Endothelial cell of umbilical vein (primary cell): ENCODE results near the gene MYBBP1A. TPM values are rescaled to one million over a fixed set of nuclear protein-coding genes. Genes with fewer than 3 reads are reported as not detected.
A peak's percentile ranks its signal among the peaks of the same experiment; 100 is the strongest.

Experiments used
- BruUV-seq: library from RNA; stranded (reverse); fragments of 400-500 nt; replicated peaks from 2 replicates; lab custom pipeline; 2021; lab: Mats Ljungman, UMichigan
- CTCF ChIA-PET: fragments of 300-600, 350-600 bp; sonication (Branson Sonifier 250); formaldehyde crosslinking; loops from one replicate; lab custom pipeline; 2021; ENCODE audit warnings: antibody characterized with exemption, inconsistent platforms; lab: Charles Lee
- POLR2A ChIA-PET: fragments of 300-600, 350-600 bp; sonication (Branson Sonifier 250); formaldehyde crosslinking; loops from one replicate; lab custom pipeline; 2021; ENCODE audit warnings: antibody characterized with exemption, inconsistent platforms; lab: Charles Lee
- DNase-seq: peaks from one replicate; pipeline ENCODE4 v3.0.0-alpha.2; 2011; ENCODE audit warnings: low read depth, low spot score
- FAIRE-seq: peaks from 2 replicates; lab custom pipeline; 2011; peaks lifted over from hg19 to GRCh38; lab: Jason Lieb, UNC
- H2AFZ ChIP-seq: 2 replicates; pipeline ENCODE4 v1.6.0; 2012; ENCODE audit warnings: low read depth, low read length, control low read depth, inconsistent platforms
- H3K27ac ChIP-seq: 2 replicates; pipeline ENCODE4 v1.5.1; 2011; ENCODE audit warnings: low read depth, mild to moderate bottlenecking, control low read depth, low read length, moderate library complexity; ENCODE audit not compliant: insufficient read depth
- H3K27me3 ChIP-seq, 2 experiments: 2 replicates each; pipeline versions ENCODE4 v1.6.0 to v1.6.1; 2011; ENCODE audit warnings: low read length in 2 of 2, mixed read lengths in 1 of 2; ENCODE audit not compliant: control insufficient read depth in 2 of 2, insufficient read depth in 2 of 2
- H3K36me3 ChIP-seq, 2 experiments: 2 replicates in 1 of 2; 3 replicates in 1 of 2; pipeline ENCODE4 v1.5.1; 2011; ENCODE audit warnings: low read length in 2 of 2, mild to moderate bottlenecking in 1 of 2, moderate library complexity in 1 of 2; ENCODE audit not compliant: control insufficient read depth in 2 of 2, insufficient read depth in 2 of 2; ENCODE audit errors: extremely low read depth in 1 of 2
- H3K4me1 ChIP-seq: 3 replicates; pipeline ENCODE4 v1.5.1; 2011; ENCODE audit warnings: mild to moderate bottlenecking, low read length; ENCODE audit not compliant: control insufficient read depth, insufficient read depth; ENCODE audit errors: extremely low read depth
- H3K4me2 ChIP-seq: 2 replicates; pipeline ENCODE4 v1.6.1; 2011; ENCODE audit warnings: low read length, control low read depth, mixed read lengths; ENCODE audit not compliant: insufficient read depth
- H3K4me3 ChIP-seq, 3 experiments: fragments of 200-600 bp in 1 of 3; sonication (generic), shearing (Covaris generic) in 1 of 3; replicated peaks in 1 of 3; 2 replicates each; pipeline ENCODE4 v1.5.1; 2011 to 2016; ENCODE audit warnings: control low read depth in 3 of 3, low read length in 3 of 3, mild to moderate bottlenecking in 2 of 3, inconsistent platforms in 1 of 3, low read depth in 1 of 3, moderate library complexity in 1 of 3; ENCODE audit not compliant: insufficient read depth in 1 of 3
- H3K79me2 ChIP-seq: 2 replicates; pipeline ENCODE4 v1.6.0; 2012; ENCODE audit warnings: low read length, inconsistent platforms; ENCODE audit not compliant: control insufficient read depth, insufficient read depth
- H3K9ac ChIP-seq: replicated peaks from 2 replicates; pipeline ENCODE3; 2011; ENCODE audit warnings: low read length, control low read depth; ENCODE audit not compliant: insufficient read depth; ENCODE audit errors: extremely low read depth
- H3K9me1 ChIP-seq: replicated peaks from 3 replicates; pipeline ENCODE4 v1.6.0; 2011; ENCODE audit warnings: mild to moderate bottlenecking, low read length; ENCODE audit not compliant: control insufficient read depth, insufficient read depth; ENCODE audit errors: extremely low read depth
- H3K9me3 ChIP-seq: replicated peaks from 2 replicates; pipeline ENCODE4 v1.5.1; 2012; ENCODE audit warnings: low read length, inconsistent platforms; ENCODE audit not compliant: control insufficient read depth, insufficient read depth
- H4K20me1 ChIP-seq: replicated peaks from 2 replicates; pipeline ENCODE3; 2011; ENCODE audit warnings: mild to moderate bottlenecking, low read length; ENCODE audit not compliant: control insufficient read depth, insufficient read depth; ENCODE audit errors: extremely low read depth
- EZH2 ChIP-seq: IDR thresholded peaks from 2 replicates; pipeline ENCODE4 v1.6.1; 2012; ENCODE audit warnings: borderline replicate concordance, low read depth, mild to moderate bottlenecking, moderate library complexity, low read length, inconsistent platforms; ENCODE audit not compliant: severe bottlenecking
- FOS ChIP-seq: IDR thresholded peaks from 2 replicates; pipeline ENCODE4 v1.6.1; 2011; ENCODE audit warnings: mild to moderate bottlenecking, low read length, moderate library complexity, borderline replicate concordance; ENCODE audit not compliant: insufficient read depth
- GATA2 ChIP-seq: IDR thresholded peaks from 2 replicates; pipeline ENCODE4 v1.7.0; 2011; ENCODE audit warnings: low read depth, mild to moderate bottlenecking, moderate library complexity, mixed read lengths, low read length; ENCODE audit not compliant: insufficient read length, insufficient read depth
- JUN ChIP-seq: IDR thresholded peaks from 2 replicates; pipeline ENCODE4 v1.6.1; 2011; ENCODE audit warnings: borderline replicate concordance, low read depth; ENCODE audit not compliant: insufficient read length, insufficient read depth
- MYC ChIP-seq: IDR thresholded peaks from one replicate; pipeline ENCODE4 v1.6.1; 2011; ENCODE audit warnings: mild to moderate bottlenecking, low read depth, low read length
- POLR2A ChIP-seq: IDR thresholded peaks from 2 replicates; pipeline ENCODE4 v1.6.1; 2012; ENCODE audit warnings: low read depth, mild to moderate bottlenecking, control low read depth, low read length
- POLR2AphosphoS5 ChIP-seq: IDR thresholded peaks from 2 replicates; pipeline ENCODE4 v1.6.1; 2012; ENCODE audit warnings: low read depth, mild to moderate bottlenecking, control low read depth, low read length, moderate library complexity; ENCODE audit not compliant: insufficient read depth
- dilution Hi-C: fragments of 300-500 bp; cut with MboI; formaldehyde crosslinking; loops from one replicate; pipeline ENCODE4 v1.15.0; 2019; ENCODE audit warnings: low sequenced_read_pairs; ENCODE audit not compliant: extremely low pct_ligation_motif_present
- intact Hi-C: fragments of 100-400 bp; cut with micrococcal nuclease; formaldehyde crosslinking; loops from one replicate; pipeline ENCODE4 v1.10.0; 2022
- polyA plus RNA-seq, 4 experiments: library from polyadenylated mRNA; depleted of rRNA in 3 of 4; stranded (reverse) in 3 of 4; unstranded in 1 of 4; fragments of >200 nt; gene quantifications; 2 replicates each; pipeline versions ENCODE4 v1.2.1 to v1.2.3, GENCODE V29; 2011 to 2012; ENCODE audit warnings: missing spikeins in 1 of 4
- total RNA-seq: library from RNA; stranded (reverse); gene quantifications from 2 replicates; pipeline ENCODE4 v1.2.3, GENCODE V29; 2021
- TF ChIP-seq, protein P1 (sequence below), 2 donors: IDR thresholded peaks; 1 replicate in 1 of 2; 2 replicates in 1 of 2; pipeline ENCODE4 v1.5.1; 2011; ENCODE audit warnings: low read length in 2 of 2, mild to moderate bottlenecking in 2 of 2, moderate library complexity in 2 of 2, control low read depth in 1 of 2, inconsistent platforms in 1 of 2, low read depth in 1 of 2; ENCODE audit not compliant: insufficient read depth in 1 of 2; ENCODE audit errors: extremely low read depth in 1 of 2
- TF ChIP-seq, protein P2 (sequence below): IDR thresholded peaks from 2 replicates; pipeline ENCODE4 v1.6.1; 2011; ENCODE audit not compliant: insufficient read depth, insufficient read length

Gene MYBBP1A
- total and polyA plus RNA-seq, 2 donors (not counting 3 experiments of a cell fraction or from before 2014, with no cell fraction given), result 26.8 to 79.2 TPM

DNA sequence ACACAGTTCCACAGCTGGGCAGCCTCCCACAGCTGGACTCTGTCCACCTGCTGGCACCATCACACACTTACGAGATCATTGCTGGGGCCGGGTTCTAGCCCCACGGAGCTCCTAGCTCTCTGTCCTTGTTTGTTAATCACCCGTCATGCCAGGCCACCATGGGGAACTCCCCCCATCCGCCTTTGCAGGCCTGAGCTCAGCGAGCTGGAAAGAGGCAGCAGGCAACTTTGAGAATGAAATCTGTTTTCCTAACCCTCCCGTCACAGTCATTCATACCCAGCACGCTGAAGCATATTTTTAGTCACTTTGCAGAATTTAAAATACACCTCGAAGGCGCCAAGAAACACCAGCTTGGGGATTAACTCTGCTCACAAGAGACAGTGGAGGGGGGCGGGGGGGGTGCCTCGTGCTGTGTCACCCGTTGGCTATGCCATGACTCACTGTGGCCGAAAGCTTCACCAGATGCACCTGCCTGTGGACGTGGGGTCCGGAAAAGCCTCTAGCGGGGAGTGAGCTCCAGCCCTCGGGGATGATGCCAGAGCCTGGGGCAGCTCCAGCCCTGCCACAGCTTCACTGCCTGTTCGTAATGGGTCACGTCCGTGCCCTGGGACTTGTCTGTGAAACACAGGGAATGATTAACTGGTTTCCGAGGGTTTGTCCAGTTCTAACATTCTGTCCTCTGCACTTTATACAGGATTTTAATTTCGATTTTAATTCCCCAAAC is 57.9 kb downstream of the MYBBP1A start:
- dilution Hi-C loops (no loop called here), intact Hi-C loops (no loop called here)
- no peak overlapping the region for H3K4me3 ChIP-seq
- H3K79me2 ChIP-seq, result no peaks in the 10 kb centered on the region
- H3K27ac ChIP-seq, result no peak overlapping the region
- no peaks in the 10 kb centered on the region for H3K9me1 ChIP-seq
- H2AFZ ChIP-seq, result no peak overlapping the region
- CTCF ChIA-PET, result interaction anchor here (1.0 to 1.6 kb wide), 2 partner anchors 58 to 70 kb away, joined by 3 to 8 read pairs; partner anchors contain the start of gene MYBBP1A
- H3K9me3 ChIP-seq, result no peaks in the 10 kb centered on the region
- FAIRE-seq, result peak; percentile 12
- DNase-seq, result no peak
- no peaks in the 10 kb centered on the region for H4K20me1 ChIP-seq
- TF ChIP-seq MYC, result no peak
- TF ChIP-seq FOS, result no peak
- no peak for TF ChIP-seq JUN
- no peak for TF ChIP-seq GATA2
- TF ChIP-seq POLR2A, result no peak
- TF ChIP-seq, protein P1, sequence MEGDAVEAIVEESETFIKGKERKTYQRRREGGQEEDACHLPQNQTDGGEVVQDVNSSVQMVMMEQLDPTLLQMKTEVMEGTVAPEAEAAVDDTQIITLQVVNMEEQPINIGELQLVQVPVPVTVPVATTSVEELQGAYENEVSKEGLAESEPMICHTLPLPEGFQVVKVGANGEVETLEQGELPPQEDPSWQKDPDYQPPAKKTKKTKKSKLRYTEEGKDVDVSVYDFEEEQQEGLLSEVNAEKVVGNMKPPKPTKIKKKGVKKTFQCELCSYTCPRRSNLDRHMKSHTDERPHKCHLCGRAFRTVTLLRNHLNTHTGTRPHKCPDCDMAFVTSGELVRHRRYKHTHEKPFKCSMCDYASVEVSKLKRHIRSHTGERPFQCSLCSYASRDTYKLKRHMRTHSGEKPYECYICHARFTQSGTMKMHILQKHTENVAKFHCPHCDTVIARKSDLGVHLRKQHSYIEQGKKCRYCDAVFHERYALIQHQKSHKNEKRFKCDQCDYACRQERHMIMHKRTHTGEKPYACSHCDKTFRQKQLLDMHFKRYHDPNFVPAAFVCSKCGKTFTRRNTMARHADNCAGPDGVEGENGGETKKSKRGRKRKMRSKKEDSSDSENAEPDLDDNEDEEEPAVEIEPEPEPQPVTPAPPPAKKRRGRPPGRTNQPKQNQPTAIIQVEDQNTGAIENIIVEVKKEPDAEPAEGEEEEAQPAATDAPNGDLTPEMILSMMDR (IDR thresholded peaks at IDR 0.05; ENCODE audit: extremely low read depth in 1 of 2, insufficient read depth in 1 of 2, low read depth in 1 of 2, low read length in 2 of 2), result no peak
- no peak for TF ChIP-seq POLR2AphosphoS5
- TF ChIP-seq, protein P2, sequence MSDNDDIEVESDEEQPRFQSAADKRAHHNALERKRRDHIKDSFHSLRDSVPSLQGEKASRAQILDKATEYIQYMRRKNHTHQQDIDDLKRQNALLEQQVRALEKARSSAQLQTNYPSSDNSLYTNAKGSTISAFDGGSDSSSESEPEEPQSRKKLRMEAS, result no peak
- TF ChIP-seq EZH2, result no peak
- POLR2A ChIA-PET, result no interaction called here
- no peaks in the 10 kb centered on the region for H3K27me3 ChIP-seq
- H3K36me3 ChIP-seq, result peaks cover 0 to 2% of the 10 kb centered on the region in 2 experiments
- BruUV-seq, result no TSS peak
- H3K4me2 ChIP-seq, result no peak overlapping the region
- no peak overlapping the region for H3K9ac ChIP-seq
- H3K4me1 ChIP-seq, result peaks cover 22% of the 10 kb centered on the region
